Thoracic aorta (tissue), 2 donors: ENCODE data around the gene LTB. TPM values are rescaled to one million over a fixed set of nuclear protein-coding genes. Genes with fewer than 3 reads are reported as not detected.

ENCODE experiments used
- ATAC-seq: fragments of 150-250 bp; one replicate; pipeline ENCODE4 v1.8.0; 2017; ENCODE audit warnings: low read depth; ENCODE audit not compliant: insufficient number of reproducible peaks, low FRiP score
- DNase-seq: peaks from one replicate; pipeline ENCODE4 v3.0.0-alpha.2; 2020; ENCODE audit warnings: low spot score
- H3K27ac ChIP-seq, 2 donors: fragments of 200-600 bp; sonication (generic); 1 replicate in 1 of 2; 2 replicates in 1 of 2; pipeline ENCODE4 v1.5.1; 2016; ENCODE audit warnings: mild to moderate bottlenecking in 2 of 2, moderate library complexity in 2 of 2
- H3K27me3 ChIP-seq: fragments of 200-600 bp; sonication (generic); replicated peaks from 2 replicates; pipeline ENCODE4 v1.6.0; 2016; ENCODE audit warnings: mild to moderate bottlenecking; ENCODE audit not compliant: insufficient read depth
- H3K36me3 ChIP-seq: fragments of 200-600 bp; sonication (generic); one replicate; pipeline ENCODE4 v1.5.1; 2016
- H3K4me1 ChIP-seq, 2 donors: fragments of 200-600 bp; sonication (generic); 1 replicate in 1 of 2; 2 replicates in 1 of 2; pipeline versions ENCODE4 v1.5.1 to v1.6.0; 2016; ENCODE audit warnings: low read depth in 2 of 2, mild to moderate bottlenecking in 1 of 2; ENCODE audit not compliant: control insufficient read depth in 1 of 2
- H3K4me3 ChIP-seq: fragments of 200-600 bp; sonication (generic); 2 replicates; pipeline ENCODE4 v1.5.1; 2016; ENCODE audit warnings: mild to moderate bottlenecking
- H3K9me3 ChIP-seq: fragments of 200-600 bp; sonication (generic); 2 replicates; pipeline ENCODE4 v1.5.1; 2016
- total RNA-seq, 2 donors: library from RNA; depleted of rRNA; stranded (reverse); fragments of >200 nt; gene quantifications; one replicate each; pipeline versions ENCODE4 v1.1.0 to v1.2.3, GENCODE V29; 2016
- TF ChIP-seq, protein P1 (sequence below): fragments of 200-600 bp; sonication (generic); IDR thresholded peaks from one replicate; pipeline ENCODE4 v1.5.1; 2019; ENCODE audit warnings: antibody characterized with exemption

Gene LTB
- total RNA-seq, 2 donors from 2014 or later: not detected

- no peaks in the 10 kb centered on the region for H3K9me3 ChIP-seq
- H3K27ac ChIP-seq: no peak overlapping the region
- DNase-seq (no peak), ATAC-seq (no peak)
- no peaks in the 10 kb centered on the region for H3K27me3 ChIP-seq
- TF ChIP-seq, protein P1, sequence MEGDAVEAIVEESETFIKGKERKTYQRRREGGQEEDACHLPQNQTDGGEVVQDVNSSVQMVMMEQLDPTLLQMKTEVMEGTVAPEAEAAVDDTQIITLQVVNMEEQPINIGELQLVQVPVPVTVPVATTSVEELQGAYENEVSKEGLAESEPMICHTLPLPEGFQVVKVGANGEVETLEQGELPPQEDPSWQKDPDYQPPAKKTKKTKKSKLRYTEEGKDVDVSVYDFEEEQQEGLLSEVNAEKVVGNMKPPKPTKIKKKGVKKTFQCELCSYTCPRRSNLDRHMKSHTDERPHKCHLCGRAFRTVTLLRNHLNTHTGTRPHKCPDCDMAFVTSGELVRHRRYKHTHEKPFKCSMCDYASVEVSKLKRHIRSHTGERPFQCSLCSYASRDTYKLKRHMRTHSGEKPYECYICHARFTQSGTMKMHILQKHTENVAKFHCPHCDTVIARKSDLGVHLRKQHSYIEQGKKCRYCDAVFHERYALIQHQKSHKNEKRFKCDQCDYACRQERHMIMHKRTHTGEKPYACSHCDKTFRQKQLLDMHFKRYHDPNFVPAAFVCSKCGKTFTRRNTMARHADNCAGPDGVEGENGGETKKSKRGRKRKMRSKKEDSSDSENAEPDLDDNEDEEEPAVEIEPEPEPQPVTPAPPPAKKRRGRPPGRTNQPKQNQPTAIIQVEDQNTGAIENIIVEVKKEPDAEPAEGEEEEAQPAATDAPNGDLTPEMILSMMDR: no peak
- peaks cover 91% of the 10 kb centered on the region for H3K36me3 ChIP-seq
- no peak overlapping the region for H3K4me3 ChIP-seq
- H3K4me1 ChIP-seq: peaks cover 0 to 2% of the 10 kb centered on the region in 2 donors
Observed at GRCh38 chr6:31627690-31628287, 45.6 kb upstream of the LTB start.

DNA sequence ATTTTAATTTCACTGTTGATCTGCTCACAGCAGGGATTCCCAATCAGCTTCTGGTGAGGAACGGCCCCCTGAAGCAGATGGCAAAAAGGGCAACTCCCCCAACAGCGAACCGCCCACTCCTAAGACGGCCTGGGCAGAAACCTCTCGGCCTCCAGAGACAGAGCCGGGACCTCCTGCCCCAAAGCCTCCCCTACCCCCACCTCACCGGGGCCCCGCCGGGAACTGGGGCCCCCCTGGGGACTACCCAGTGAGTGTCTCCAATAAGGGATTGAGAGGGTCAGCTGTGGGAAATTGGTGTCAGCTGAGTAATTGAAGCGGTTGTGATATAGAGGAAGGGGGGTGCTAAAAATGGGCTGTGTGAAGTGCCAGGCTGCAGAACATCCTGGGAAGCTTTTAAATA is 44.7 kb upstream of the LTB start:
- DNase-seq (no peak), ATAC-seq (no peak)
- TF ChIP-seq, protein P1: no peak
- Histone ChIP-seq H3K4me3 (no peak overlapping the region), H3K9me3 (no peaks in the 10 kb centered on the region), H3K27ac (no peak overlapping the region), H3K36me3 (peaks cover 84% of the 10 kb centered on the region), H3K27me3 (no peaks in the 10 kb centered on the region), H3K4me1 (peaks cover 2 to 10% of the 10 kb centered on the region in 2 donors)

DNA sequence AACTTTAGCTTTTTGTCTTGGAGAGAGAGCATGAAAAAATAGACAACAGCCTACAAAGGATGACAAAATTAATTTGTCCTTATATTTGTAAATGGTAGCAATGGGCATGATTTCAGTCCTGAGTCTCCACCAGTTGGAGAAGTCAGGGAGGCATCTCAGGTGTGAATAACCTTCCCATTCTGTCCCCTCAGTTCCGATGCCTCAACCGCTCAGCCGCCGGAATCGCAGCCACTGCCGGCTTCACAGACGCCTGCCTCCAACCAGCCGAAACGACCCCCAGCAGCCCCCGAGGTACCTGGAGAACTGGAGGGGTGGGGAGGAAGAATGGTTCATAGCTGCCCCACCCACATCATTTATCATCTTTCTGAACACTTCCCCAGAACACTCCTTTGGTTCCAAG is 41.8 kb upstream of the LTB start:
- H3K4me1 ChIP-seq: peaks cover 6 to 20% of the 10 kb centered on the region in 2 donors
- H3K9me3 ChIP-seq: no peaks in the 10 kb centered on the region
- peaks cover 55% of the 10 kb centered on the region for H3K36me3 ChIP-seq
- H3K4me3 ChIP-seq: no peak overlapping the region
- TF ChIP-seq, protein P1: no peak
- ATAC-seq (no peak), DNase-seq (no peak)
- no peaks in the 10 kb centered on the region for H3K27me3 ChIP-seq
- H3K27ac ChIP-seq: no peak overlapping the region

GRCh38 chr6:31622684-31623091 is 40.5 kb upstream of the LTB start:
- H3K4me3 ChIP-seq: no peak overlapping the region
- H3K27ac ChIP-seq: no peak overlapping the region
- H3K9me3 ChIP-seq: no peaks in the 10 kb centered on the region
- TF ChIP-seq, protein P1: no peak
- no peak for ATAC-seq
- H3K4me1 ChIP-seq: peaks cover 6 to 20% of the 10 kb centered on the region in 2 donors
- H3K36me3 ChIP-seq: peaks cover 41% of the 10 kb centered on the region
- DNase-seq: no peak
- no peaks in the 10 kb centered on the region for H3K27me3 ChIP-seq

DNA sequence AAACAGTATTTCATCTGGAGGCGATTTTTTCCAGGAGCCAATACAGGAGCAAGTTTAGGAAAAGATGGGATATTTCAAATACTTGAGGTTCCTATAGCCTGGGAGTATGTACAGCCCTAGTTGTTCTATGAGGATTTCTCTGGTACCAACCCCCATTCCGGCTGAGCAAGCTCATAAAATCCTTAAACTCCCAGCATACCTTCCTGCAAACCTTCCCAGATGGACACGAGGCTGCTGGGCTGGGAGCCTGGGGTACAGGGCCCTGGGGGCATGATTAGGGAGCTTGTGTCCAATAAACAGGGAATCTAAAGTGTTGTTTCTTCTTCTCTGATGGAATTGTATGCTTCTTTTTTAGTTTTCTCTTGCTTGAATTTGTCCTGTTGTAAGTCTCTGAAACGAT is 39.8 kb upstream of the LTB start:
- Histone ChIP-seq H3K27ac (peak overlapping the region; percentile 96 to 97), H3K36me3 (peaks cover 35% of the 10 kb centered on the region), H3K4me1 (peaks cover 6 to 20% of the 10 kb centered on the region in 2 donors), H3K9me3 (no peaks in the 10 kb centered on the region), H3K27me3 (no peaks in the 10 kb centered on the region), H3K4me3 (peak overlapping the region; percentile 96)
- ATAC-seq (no peak), DNase-seq (no peak)
- TF ChIP-seq, protein P1: no peak
